ENCODE data around the gene PCDHGA5. TPM values are rescaled to one million over a fixed set of nuclear protein-coding genes. Genes with fewer than 3 reads are reported as not detected.
A peak's percentile ranks its signal among the peaks of the same experiment; 100 is the strongest.

Gene PCDHGA5
- total RNA-seq, 1 experiment from 2014 or later = 1.3 TPM

GRCh38 chr5:141326088-141326854 is 37.7 kb upstream of the PCDHGA5 start:
- Histone ChIP-seq H3K23me2 (ENCODE audit: insufficient read length, low read depth, low read length, poor library complexity, severe bottlenecking) (peaks cover 9% of the 10 kb centered on the region), H3K79me1 (ENCODE audit: insufficient read depth, low read depth, low read length, poor library complexity, severe bottlenecking) (no peaks in the 10 kb centered on the region), H2BK12ac (ENCODE audit: insufficient read length, low read depth, low read length) (no peak overlapping the region), H3K9me3 (ENCODE audit: control insufficient read depth, low read depth, low read length) (peaks cover 8% of the 10 kb centered on the region), H2BK20ac (ENCODE audit: low read depth, low read length, poor library complexity, severe bottlenecking) (no peak overlapping the region), H2BK120ac (ENCODE audit: low read depth, low read length, poor library complexity, severe bottlenecking) (no peak overlapping the region), H4K20me1 (ENCODE audit: control insufficient read depth, insufficient read depth, insufficient read length) (no peaks in the 10 kb centered on the region), H3K4me2 (ENCODE audit: insufficient read depth, insufficient read length, low read length) (peak overlapping the region; percentile 63), H3K4me1 (ENCODE audit: insufficient read depth, low read length) (no peaks in the 10 kb centered on the region), H4K5ac (ENCODE audit: insufficient read length, low read depth, low read length) (no peak overlapping the region), H4K91ac (ENCODE audit: insufficient read length, low read depth, low read length) (no peak overlapping the region), H3K27me3 (ENCODE audit: insufficient read depth, low read length) (no peaks in the 10 kb centered on the region), H2AK5ac (ENCODE audit: insufficient read length, low read length) (no peak overlapping the region), H3K9ac (ENCODE audit: extremely low read depth, insufficient read length, low read length) (peak overlapping the region; percentile 53), H2AFZ (ENCODE audit: low read length) (peak overlapping the region; percentile 99), H3K14ac (ENCODE audit: insufficient read depth, low read length) (peak overlapping the region; percentile 83; the same call in 1 of the 2 replicates), H3K79me2 (ENCODE audit: insufficient read depth, low read length) (no peaks in the 10 kb centered on the region), H4K8ac (replicated peaks; ENCODE audit: insufficient read length, low read depth, low read length) (no peak overlapping the region), H3K23ac (ENCODE audit: insufficient read length, low read depth, low read length) (no peak overlapping the region), H3K4ac (ENCODE audit: low read depth, low read length) (no peak overlapping the region; the same call in 1 of the 2 replicates), H2BK5ac (ENCODE audit: insufficient read length, low read length) (no peak overlapping the region), H3K18ac (ENCODE audit: insufficient read length, low read depth, low read length) (peak overlapping the region; percentile 79), H3K27ac (ENCODE audit: insufficient read length, low read depth, low read length) (no peak overlapping the region), H3K56ac (ENCODE audit: insufficient read length, low read depth, low read length) (no peak overlapping the region), H3T11ph (ENCODE audit: low read length) (no peak overlapping the region), H2BK15ac (ENCODE audit: low read depth, low read length) (no peak overlapping the region)
- DNase-seq = peak; percentile 82
- Mint-ChIP-seq H3K4me3 (peak overlapping the region; percentile 35 to 80; a peak in 2 of 5 replicates), H3K36me3 (ENCODE audit: insufficient read depth in 1 of 3, low read depth in 3 of 3) (peaks cover 6 to 24% (median 8%) of the 10 kb centered on the region in 3 experiments; a peak in 6 of 7 replicates), H3K27ac (peak overlapping the region in 1 of 3 experiments; percentile 99; a peak in 3 of 7 replicates), H3K4me1 (peaks cover 5 to 6% of the 10 kb centered on the region in 2 experiments), H3K9me3 (peaks cover 33 to 61% of the 10 kb centered on the region in 2 experiments), H3K27me3 (ENCODE audit: low read depth) (peaks cover 7% of the 10 kb centered on the region)
- TF ChIP-seq CTCF (conservative IDR thresholded peaks at IDR 0.05) = peak; percentile 77
- WGBS (ENCODE audit: extremely low coverage, insufficient read length, low lambda C conversion rate) = no CpG with 5 or more reads among the region's 27 CpGs
